Fibroblast of lung (primary cell): ENCODE results near the gene ARHGAP10. TPM values are rescaled to one million over a fixed set of nuclear protein-coding genes. Genes with fewer than 3 reads are reported as not detected.

Source experiments
- DNase-seq, 2 donors: peaks; one replicate each; pipeline versions ENCODE4 v3.0.0 to v3.0.0-alpha.2; 2010; ENCODE audit warnings: low read depth in 2 of 2
- H2AFZ ChIP-seq: 2 replicates; pipeline ENCODE4 v1.5.1; 2012; ENCODE audit warnings: low read length, control low read depth, inconsistent platforms
- H3K27ac ChIP-seq: 2 replicates; pipeline ENCODE4 v1.5.1; 2011; ENCODE audit warnings: low read length, control low read depth; ENCODE audit not compliant: insufficient read depth
- H3K27me3 ChIP-seq: 2 replicates; pipeline ENCODE4 v1.5.1; 2011; ENCODE audit warnings: mild to moderate bottlenecking, low read length; ENCODE audit not compliant: control insufficient read depth, insufficient read depth
- H3K36me3 ChIP-seq: 2 replicates; pipeline ENCODE4 v1.5.1; 2011; ENCODE audit warnings: low read length; ENCODE audit not compliant: control insufficient read depth, insufficient read depth
- H3K4me1 ChIP-seq: 2 replicates; pipeline ENCODE4 v1.5.1; 2011; ENCODE audit warnings: low read length; ENCODE audit not compliant: control insufficient read depth, insufficient read depth; ENCODE audit errors: extremely low read depth
- H3K4me2 ChIP-seq: 2 replicates; pipeline ENCODE4 v1.5.1; 2011; ENCODE audit warnings: low read length, control low read depth; ENCODE audit not compliant: insufficient read depth; ENCODE audit errors: extremely low read depth
- H3K4me3 ChIP-seq, 4 experiments: fragments of 200-600 bp in 1 of 4; sonication (generic) in 1 of 4; replicated peaks in 1 of 4; 2 replicates each; pipeline ENCODE4 v1.5.1; 2011 to 2016; ENCODE audit warnings: low read length in 4 of 4, low read depth in 3 of 4, mild to moderate bottlenecking in 3 of 4, control low read depth in 2 of 4, inconsistent platforms in 1 of 4, mixed read lengths in 1 of 4; ENCODE audit not compliant: insufficient read depth in 1 of 4; ENCODE audit errors: control extremely low read depth in 1 of 4
- H3K79me2 ChIP-seq: 2 replicates; pipeline ENCODE4 v1.5.1; 2012; ENCODE audit warnings: mild to moderate bottlenecking, low read length, inconsistent platforms; ENCODE audit not compliant: control insufficient read depth, insufficient read depth
- H3K9ac ChIP-seq: 2 replicates; pipeline ENCODE4 v1.5.1; 2011; ENCODE audit warnings: mild to moderate bottlenecking, low read length, control low read depth; ENCODE audit not compliant: insufficient read depth
- H3K9me3 ChIP-seq: 2 replicates; pipeline ENCODE4 v1.5.1; 2012; ENCODE audit warnings: low read depth, low read length; ENCODE audit not compliant: control insufficient read depth, insufficient read depth
- H4K20me1 ChIP-seq: 2 replicates; pipeline ENCODE4 v1.5.1; 2011; ENCODE audit warnings: low read length; ENCODE audit not compliant: control insufficient read depth, insufficient read depth; ENCODE audit errors: extremely low read depth
- CTCF ChIP-seq, 2 donors: IDR thresholded peaks in 1 of 2; conservative IDR thresholded peaks in 1 of 2; 1 replicate in 1 of 2; 2 replicates in 1 of 2; pipeline ENCODE4 v1.5.1; 2011 to 2012; ENCODE audit warnings: low read length in 2 of 2, control low read depth in 1 of 2, inconsistent platforms in 1 of 2, low read depth in 1 of 2, mild to moderate bottlenecking in 1 of 2
- EZH2 ChIP-seq: IDR thresholded peaks from 2 replicates; pipeline ENCODE4 v1.5.1; 2012; ENCODE audit warnings: low read length, control low read depth, mild to moderate bottlenecking; ENCODE audit errors: missing control alignments
- polyA plus RNA-seq, 2 donors: library from polyadenylated mRNA; depleted of rRNA in 1 of 2; stranded (reverse) in 1 of 2; unstranded in 1 of 2; fragments of >200 nt; gene quantifications; 2 replicates each; pipeline ENCODE4 v1.2.1, GENCODE V29; 2011 to 2012; ENCODE audit warnings: missing spikeins in 1 of 2
- total RNA-seq: library from RNA; depleted of rRNA; stranded (reverse); fragments of >200 nt; gene quantifications from 2 replicates; pipeline ENCODE4 v1.2.1, GENCODE V29; 2014

Gene ARHGAP10
- total and polyA plus RNA-seq, 2 donors (not counting 1 experiment from before 2014, with no cell fraction given), result 21.6 to 35.8 TPM

- no peak overlapping the region for H3K27ac ChIP-seq
- no peaks in the 10 kb centered on the region for H3K4me1 ChIP-seq
- H3K4me2 ChIP-seq, result no peak overlapping the region
- H2AFZ ChIP-seq, result no peak overlapping the region
- no peaks in the 10 kb centered on the region for H3K9me3 ChIP-seq
- peak in 1 of 2 donors; percentile 19 for DNase-seq
- no peaks in the 10 kb centered on the region for H4K20me1 ChIP-seq
- no peak for TF ChIP-seq EZH2
- TF ChIP-seq CTCF (conservative IDR thresholded peaks at IDR 0.05 in 1 of 2, IDR thresholded peaks at IDR 0.05 in 1 of 2; ENCODE audit: low read depth in 1 of 2, low read length in 2 of 2), result no peak
- H3K36me3 ChIP-seq, result no peaks in the 10 kb centered on the region
- no peak overlapping the region for H3K9ac ChIP-seq
- H3K79me2 ChIP-seq, result peaks cover 4% of the 10 kb centered on the region
- H3K27me3 ChIP-seq, result no peaks in the 10 kb centered on the region
- no peak overlapping the region for H3K4me3 ChIP-seq
These were observed 109.2 kb downstream of the ARHGAP10 start for GRCh38 chr4:147840838-147841738.

GRCh38 chr4:147842573-147842972, 110.7 kb downstream of the ARHGAP10 start:
- no peaks in the 10 kb centered on the region for H3K27me3 ChIP-seq
- no peak overlapping the region for H3K9ac ChIP-seq
- peaks cover 4% of the 10 kb centered on the region for H3K79me2 ChIP-seq
- H4K20me1 ChIP-seq, result no peaks in the 10 kb centered on the region
- no peak overlapping the region for H3K27ac ChIP-seq
- no peaks in the 10 kb centered on the region for H3K4me1 ChIP-seq
- no peak overlapping the region for H3K4me2 ChIP-seq
- no peak overlapping the region for H2AFZ ChIP-seq
- no peaks in the 10 kb centered on the region for H3K36me3 ChIP-seq
- H3K9me3 ChIP-seq, result no peaks in the 10 kb centered on the region
- peak; percentile 32 to 89 for DNase-seq
- TF ChIP-seq CTCF (conservative IDR thresholded peaks at IDR 0.05 in 1 of 2, IDR thresholded peaks at IDR 0.05 in 1 of 2; ENCODE audit: low read depth in 1 of 2, low read length in 2 of 2), result no peak
- no peak for TF ChIP-seq EZH2
- no peak overlapping the region for H3K4me3 ChIP-seq

- Histone ChIP-seq H3K4me2 (no peak overlapping the region), H3K9ac (no peak overlapping the region)
These were observed 111.3 kb downstream of the ARHGAP10 start for GRCh38 chr4:147843162-147843561.

More at GRCh38 chr4:147843162-147843561, 111.3 kb downstream of the ARHGAP10 start:
- TF ChIP-seq EZH2 (no peak), CTCF (conservative IDR thresholded peaks at IDR 0.05 in 1 of 2, IDR thresholded peaks at IDR 0.05 in 1 of 2; ENCODE audit: low read depth in 1 of 2, low read length in 2 of 2) (no peak)
- no peak for DNase-seq
- Histone ChIP-seq H3K27ac (no peak overlapping the region), H3K4me1 (peaks cover 2% of the 10 kb centered on the region), H3K4me3 (no peak overlapping the region), H2AFZ (no peak overlapping the region), H3K27me3 (no peaks in the 10 kb centered on the region), H3K79me2 (peaks cover 4% of the 10 kb centered on the region), H3K36me3 (no peaks in the 10 kb centered on the region), H4K20me1 (no peaks in the 10 kb centered on the region), H3K9me3 (no peaks in the 10 kb centered on the region)
